K562 (cell line): ENCODE results near the gene NAA10. TPM values are rescaled to one million over a fixed set of nuclear protein-coding genes. Genes with fewer than 3 reads are reported as not detected.

Source experiments
- ATAC-seq: fragments of 200-7000 bp; cut with Tn5 transposase; 3 replicates; pipeline ENCODE4 v1.9.1; 2020; ENCODE audit warnings: moderate library complexity
- BruUV-seq: library from RNA; stranded (reverse); fragments of 400-500 nt; replicated peaks from 2 replicates; lab custom pipeline; 2021; lab: Mats Ljungman, UMichigan
- CTCF ChIA-PET: fragments of 300-600 bp; formaldehyde crosslinking; extraction: SDS; loops from one replicate; lab custom pipeline; 2021; ENCODE audit warnings: low intra/inter-chr PET ratio; lab: Yijun Ruan, JAX
- POLR2A ChIA-PET: fragments of 300-600, 350-650 bp; sonication (Branson Sonifier 250); formaldehyde crosslinking; extraction: SDS; loops from one replicate; lab custom pipeline; 2021; ENCODE audit warnings: antibody characterized with exemption, inconsistent platforms; lab: Yijun Ruan, JAX
- DNase-seq, 4 experiments: peaks; one replicate each; pipeline versions ENCODE4 v3.0.0 to v3.0.0-alpha.2; 2011 to 2018; ENCODE audit warnings: low spot score in 3 of 4, mixed read lengths in 3 of 4; ENCODE audit errors: extremely low read depth in 1 of 4
- FAIRE-seq: peaks from 2 replicates; lab custom pipeline; 2011; peaks lifted over from hg19 to GRCh38; lab: Jason Lieb, UNC
- H2AFZ ChIP-seq: 2 replicates; pipeline ENCODE4 v1.6.0; 2011; ENCODE audit warnings: low read depth, low read length, control low read depth, inconsistent platforms
- H3K27ac ChIP-seq: fragments of 200-600 bp; 3 replicates; pipeline ENCODE4 v1.8.0; 2011; ENCODE audit warnings: low read depth, mild to moderate bottlenecking, control low read depth, inconsistent platforms, low read length, moderate library complexity, mixed read lengths; ENCODE audit errors: extremely low read depth
- H3K27me3 ChIP-seq, 2 experiments: fragments of 300-600 bp in 1 of 2; 2 replicates in 1 of 2; 3 replicates in 1 of 2; pipeline versions ENCODE4 v1.6.0 to v1.8.0; 2011; ENCODE audit warnings: inconsistent platforms in 2 of 2, low read length in 2 of 2, mild to moderate bottlenecking in 1 of 2, mixed read lengths in 1 of 2, moderate library complexity in 1 of 2; ENCODE audit not compliant: control insufficient read depth in 2 of 2, insufficient read depth in 2 of 2
- H3K36me3 ChIP-seq: fragments of 300-600 bp; 3 replicates; pipeline ENCODE4 v1.8.0; 2011; ENCODE audit warnings: mild to moderate bottlenecking, low read length, inconsistent platforms; ENCODE audit not compliant: control insufficient read depth, insufficient read depth
- H3K4me1 ChIP-seq, 2 experiments: fragments of 200-600 bp in 1 of 2; replicated peaks in 1 of 2; 2 replicates in 1 of 2; 3 replicates in 1 of 2; pipeline versions ENCODE4 v1.5.1 to v1.8.0; 2011; ENCODE audit warnings: inconsistent platforms in 2 of 2, low read length in 2 of 2, mild to moderate bottlenecking in 1 of 2, mixed read lengths in 1 of 2, moderate library complexity in 1 of 2; ENCODE audit not compliant: control insufficient read depth in 2 of 2, insufficient read depth in 2 of 2
- H3K4me2 ChIP-seq: 2 replicates; pipeline ENCODE4 v1.6.1; 2011; ENCODE audit warnings: low read length, control low read depth, inconsistent platforms, mixed read lengths; ENCODE audit not compliant: insufficient read depth
- H3K4me3 ChIP-seq: fragments of 200-600 bp; sonication (generic), shearing (Covaris generic); 2 replicates; pipeline ENCODE4 v1.5.1; 2016; ENCODE audit warnings: control low read depth, inconsistent platforms
- H3K79me2 ChIP-seq: fragments of 200-600 bp; 3 replicates; pipeline ENCODE4 v1.8.0; 2011; ENCODE audit warnings: low read length, inconsistent platforms; ENCODE audit not compliant: control insufficient read depth, insufficient read depth
- H3K9ac ChIP-seq, 2 experiments: 2 replicates each; pipeline versions ENCODE4 v1.6.0 to v1.6.1; 2011; ENCODE audit warnings: low read depth in 2 of 2, low read length in 2 of 2, control low read depth in 1 of 2, inconsistent platforms in 1 of 2, mild to moderate bottlenecking in 1 of 2, mixed read lengths in 1 of 2; ENCODE audit not compliant: insufficient read depth in 1 of 2
- H3K9me1 ChIP-seq: one replicate; pipeline ENCODE4 v1.6.0; 2011; ENCODE audit warnings: inconsistent platforms, mild to moderate bottlenecking, low read length, moderate library complexity; ENCODE audit not compliant: control insufficient read depth, insufficient read depth
- H3K9me3 ChIP-seq: replicated peaks from 2 replicates; pipeline ENCODE4 v1.5.1; 2011; ENCODE audit warnings: low read depth, low read length, inconsistent platforms; ENCODE audit not compliant: control insufficient read depth, insufficient read depth
- H4K20me1 ChIP-seq: replicated peaks from 2 replicates; pipeline ENCODE4 v1.6.1; 2011; ENCODE audit warnings: low read length, inconsistent platforms, mixed read lengths; ENCODE audit not compliant: control insufficient read depth, insufficient read depth
- DMBX1 ChIP-seq: fragments of 250-450 bp; sonication (Bioruptor Pico); IDR thresholded peaks from 2 replicates; pipeline ENCODE4 v1.8.0; 2022; ENCODE audit warnings: inconsistent platforms, mild to moderate bottlenecking, moderate library complexity, borderline replicate concordance
- E2F3 ChIP-seq: fragments of 250-450 bp; sonication (Bioruptor Pico); IDR thresholded peaks from 2 replicates; pipeline ENCODE4 v1.4.0; 2020; ENCODE audit warnings: mild to moderate bottlenecking
- EZH2 ChIP-seq: IDR thresholded peaks from 2 replicates; pipeline ENCODE4 v1.6.1; 2012; ENCODE audit warnings: low read depth, mild to moderate bottlenecking, inconsistent platforms, low read length, borderline replicate concordance
- OTX1 ChIP-seq: fragments of 450-650 bp; formaldehyde crosslinking; IDR thresholded peaks from 2 replicates; pipeline ENCODE4 v1.4.0; 2022; ENCODE audit warnings: mild to moderate bottlenecking
- RBFOX2 ChIP-seq: fragments of 200-400 bp; formaldehyde crosslinking; IDR thresholded peaks from 2 replicates; pipeline ENCODE4 v1.6.1; 2017; ENCODE audit warnings: low read depth, mild to moderate bottlenecking, low read length, moderate library complexity
- RFX7 ChIP-seq: fragments of 250-450 bp; sonication (Bioruptor Pico); IDR thresholded peaks from 2 replicates; pipeline ENCODE4 v1.5.1; 2021; ENCODE audit warnings: mild to moderate bottlenecking
- WGBS: fragments of 100-300 bp; shearing (Covaris generic); methylation state at CpG from one replicate; pipeline ENCODE4 v1.1.6; 2016; ENCODE audit warnings: low coverage, mixed read lengths; ENCODE audit not compliant: insufficient coverage; ENCODE audit errors: missing lambda C conversion rate; 5-methylcytosine and 5-hydroxymethylcytosine counted together
- in situ Hi-C: fragments of 300-500 bp; cut with MboI; formaldehyde crosslinking; loops from 4 replicates; pipeline ENCODE4 v1.15.0; 2018; ENCODE audit warnings: inconsistent platforms, mixed read lengths
- intact Hi-C: fragments of 100-400 bp; cut with micrococcal nuclease; formaldehyde crosslinking; loops from 2 replicates; pipeline ENCODE4 v1.14.2; 2022
- polyA plus RNA-seq, 8 experiments: library from polyadenylated mRNA; depleted of rRNA in 4 of 8; stranded (reverse) in 5 of 8; unstranded in 3 of 8; fragments of >200 nt; fragmentation: Nextera tagmentation in 2 of 8; fragmentation: Illumina TruSeq in 1 of 8; extraction: Ambion mirVana in 2 of 8; extraction: Trizol in 1 of 8; gene quantifications; 2 replicates each; pipeline versions ENCODE4 v1.2.1 to v1.2.3, GENCODE V29; 2011 to 2014; ENCODE audit warnings: inconsistent platforms in 1 of 8, missing spikeins in 1 of 8
- total RNA-seq, 7 experiments: library from RNA; depleted of rRNA in 6 of 7; stranded (reverse); fragments of >200 nt in 6 of 7; fragmentation: Illumina TruSeq in 2 of 7; extraction: Trizol in 2 of 7; gene quantifications; 2 replicates each; pipeline versions ENCODE4 v1.2.1 to v1.2.3, GENCODE V29; 2011 to 2021; ENCODE audit warnings: low replicate concordance in 1 of 7
- TF ChIP-seq, protein P1 (sequence below): fragments of 450-650 bp; IDR thresholded peaks from 2 replicates; pipeline ENCODE4 v1.6.1; 2016; ENCODE audit warnings: borderline replicate concordance
- TF ChIP-seq, protein P2 (sequence below): fragments of 250-450 bp; sonication (Bioruptor Pico); IDR thresholded peaks from 2 replicates; pipeline ENCODE4 v1.8.0; 2022; ENCODE audit warnings: inconsistent platforms
- TF ChIP-seq, protein P3 (sequence below): fragments of 450-650 bp; IDR thresholded peaks from 2 replicates; pipeline ENCODE4 v1.7.0; 2016; ENCODE audit warnings: borderline replicate concordance

The NAA10 gene
- total and polyA plus RNA-seq, 9 of the 15 experiments (the other 6 are each of a cell fraction or from before 2014, with no cell fraction given): 11.1 to 250 (median 134) TPM

DNA sequence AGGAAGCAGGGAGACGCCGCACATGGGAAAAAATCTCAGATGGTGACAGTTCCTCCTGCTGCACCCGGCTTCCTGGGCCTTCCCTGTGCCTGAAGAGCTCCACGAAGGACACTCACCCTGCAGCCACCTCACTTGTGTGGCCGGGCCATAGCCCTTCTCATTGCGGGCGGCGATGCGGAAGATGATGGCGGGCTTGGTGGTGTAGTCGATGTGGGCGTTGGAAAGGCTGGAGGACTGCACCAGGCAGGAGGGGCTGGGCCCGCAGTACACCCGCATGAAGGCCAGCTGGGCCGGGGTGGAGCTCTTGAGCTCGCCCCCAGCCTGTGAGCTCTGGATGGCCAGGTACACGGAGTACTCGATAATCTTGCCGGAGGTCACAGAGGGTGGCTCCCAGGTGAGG lies 15.3 kb upstream of the NAA10 start:
- H3K4me1 ChIP-seq: peaks cover 2 to 73% of the 10 kb centered on the region in 2 experiments; a peak in 3 of 5 replicates
- in situ Hi-C loops: no loop called here
- intact Hi-C loops: no loop called here

More for the DNA sequence above, 15.3 kb upstream of the NAA10 start:
- ChIA-PET CTCF (no interaction called here), POLR2A (interaction anchor here (0.7 to 4.0 kb wide), 7 partner anchors 11 to 411 kb away, joined by 3 to 17 read pairs (median 3); partner anchors contain the start of gene HCFC1)
- DNase-seq (no peak), ATAC-seq (no peak), FAIRE-seq (no peak)
- Histone ChIP-seq H3K27ac (no peak overlapping the region), H2AFZ (no peak overlapping the region), H3K4me2 (no peak overlapping the region), H3K9ac (peak overlapping the region in 1 of 2 experiments; percentile 45; a peak in 1 of 4 replicates), H3K36me3 (peaks cover 81% of the 10 kb centered on the region), H3K9me3 (no peaks in the 10 kb centered on the region), H3K79me2 (peaks cover 9% of the 10 kb centered on the region; the same call in 2 of the 3 replicates), H4K20me1 (no peaks in the 10 kb centered on the region), H3K27me3 (no peaks in the 10 kb centered on the region), H3K4me3 (no peak overlapping the region), H3K9me1 (no peaks in the 10 kb centered on the region)
- 89% methylated on average over 17 of the region's 19 CpGs for WGBS
- TF ChIP-seq, protein P1, sequence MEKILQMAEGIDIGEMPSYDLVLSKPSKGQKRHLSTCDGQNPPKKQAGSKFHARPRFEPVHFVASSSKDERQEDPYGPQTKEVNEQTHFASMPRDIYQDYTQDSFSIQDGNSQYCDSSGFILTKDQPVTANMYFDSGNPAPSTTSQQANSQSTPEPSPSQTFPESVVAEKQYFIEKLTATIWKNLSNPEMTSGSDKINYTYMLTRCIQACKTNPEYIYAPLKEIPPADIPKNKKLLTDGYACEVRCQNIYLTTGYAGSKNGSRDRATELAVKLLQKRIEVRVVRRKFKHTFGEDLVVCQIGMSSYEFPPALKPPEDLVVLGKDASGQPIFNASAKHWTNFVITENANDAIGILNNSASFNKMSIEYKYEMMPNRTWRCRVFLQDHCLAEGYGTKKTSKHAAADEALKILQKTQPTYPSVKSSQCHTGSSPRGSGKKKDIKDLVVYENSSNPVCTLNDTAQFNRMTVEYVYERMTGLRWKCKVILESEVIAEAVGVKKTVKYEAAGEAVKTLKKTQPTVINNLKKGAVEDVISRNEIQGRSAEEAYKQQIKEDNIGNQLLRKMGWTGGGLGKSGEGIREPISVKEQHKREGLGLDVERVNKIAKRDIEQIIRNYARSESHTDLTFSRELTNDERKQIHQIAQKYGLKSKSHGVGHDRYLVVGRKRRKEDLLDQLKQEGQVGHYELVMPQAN: no peak
- TF ChIP-seq RFX7 (CRISPR knock-in tag) (no peak), EZH2 (no peak), E2F3 (CRISPR knock-in tag) (no peak), OTX1 (CRISPR knock-in tag) (no peak), RBFOX2 (peak; percentile 19; the same call in 1 of the 2 replicates), DMBX1 (CRISPR knock-in tag) (no peak)
- TF ChIP-seq, protein P2, sequence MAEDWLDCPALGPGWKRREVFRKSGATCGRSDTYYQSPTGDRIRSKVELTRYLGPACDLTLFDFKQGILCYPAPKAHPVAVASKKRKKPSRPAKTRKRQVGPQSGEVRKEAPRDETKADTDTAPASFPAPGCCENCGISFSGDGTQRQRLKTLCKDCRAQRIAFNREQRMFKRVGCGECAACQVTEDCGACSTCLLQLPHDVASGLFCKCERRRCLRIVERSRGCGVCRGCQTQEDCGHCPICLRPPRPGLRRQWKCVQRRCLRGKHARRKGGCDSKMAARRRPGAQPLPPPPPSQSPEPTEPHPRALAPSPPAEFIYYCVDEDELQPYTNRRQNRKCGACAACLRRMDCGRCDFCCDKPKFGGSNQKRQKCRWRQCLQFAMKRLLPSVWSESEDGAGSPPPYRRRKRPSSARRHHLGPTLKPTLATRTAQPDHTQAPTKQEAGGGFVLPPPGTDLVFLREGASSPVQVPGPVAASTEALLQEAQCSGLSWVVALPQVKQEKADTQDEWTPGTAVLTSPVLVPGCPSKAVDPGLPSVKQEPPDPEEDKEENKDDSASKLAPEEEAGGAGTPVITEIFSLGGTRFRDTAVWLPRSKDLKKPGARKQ (CRISPR knock-in tag): no peak
- TF ChIP-seq, protein P3, sequence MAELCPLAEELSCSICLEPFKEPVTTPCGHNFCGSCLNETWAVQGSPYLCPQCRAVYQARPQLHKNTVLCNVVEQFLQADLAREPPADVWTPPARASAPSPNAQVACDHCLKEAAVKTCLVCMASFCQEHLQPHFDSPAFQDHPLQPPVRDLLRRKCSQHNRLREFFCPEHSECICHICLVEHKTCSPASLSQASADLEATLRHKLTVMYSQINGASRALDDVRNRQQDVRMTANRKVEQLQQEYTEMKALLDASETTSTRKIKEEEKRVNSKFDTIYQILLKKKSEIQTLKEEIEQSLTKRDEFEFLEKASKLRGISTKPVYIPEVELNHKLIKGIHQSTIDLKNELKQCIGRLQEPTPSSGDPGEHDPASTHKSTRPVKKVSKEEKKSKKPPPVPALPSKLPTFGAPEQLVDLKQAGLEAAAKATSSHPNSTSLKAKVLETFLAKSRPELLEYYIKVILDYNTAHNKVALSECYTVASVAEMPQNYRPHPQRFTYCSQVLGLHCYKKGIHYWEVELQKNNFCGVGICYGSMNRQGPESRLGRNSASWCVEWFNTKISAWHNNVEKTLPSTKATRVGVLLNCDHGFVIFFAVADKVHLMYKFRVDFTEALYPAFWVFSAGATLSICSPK: no peak
- no TSS peak for BruUV-seq
